Mononuclear cell (primary cell): ENCODE measurements around the gene ORM1. TPM values are rescaled to one million over a fixed set of nuclear protein-coding genes. Genes with fewer than 3 reads are reported as not detected.
"Not testable (repeated sequence)": the region's sequence is repeated elsewhere in the genome, so short reads cannot be mapped to it uniquely, and the experiment has no call there.

Experiments used
- H3K27me3 ChIP-seq: 2 replicates; pipeline ENCODE4 v1.6.0; 2011; ENCODE audit warnings: low read length, control low read depth; ENCODE audit not compliant: insufficient read depth
- H3K4me1 ChIP-seq: 2 replicates; pipeline ENCODE4 v1.5.1; 2011; ENCODE audit warnings: mild to moderate bottlenecking, low read length, control low read depth; ENCODE audit not compliant: insufficient read depth
- H3K4me3 ChIP-seq: 2 replicates; pipeline ENCODE4 v1.5.1; 2011; ENCODE audit warnings: mild to moderate bottlenecking, low read length, moderate library complexity
- H3K9me3 ChIP-seq: 2 replicates; pipeline ENCODE4 v1.5.1; 2011; ENCODE audit warnings: low read depth, mild to moderate bottlenecking, control low read depth, low read length
- total RNA-seq: library from RNA; depleted of rRNA; stranded (reverse); fragments of >200 nt; gene quantifications from one replicate; pipeline ENCODE4 v1.2.3, GENCODE V29; 2012

The ORM1 gene
- total RNA-seq, 1 donor, result not detected

DNA sequence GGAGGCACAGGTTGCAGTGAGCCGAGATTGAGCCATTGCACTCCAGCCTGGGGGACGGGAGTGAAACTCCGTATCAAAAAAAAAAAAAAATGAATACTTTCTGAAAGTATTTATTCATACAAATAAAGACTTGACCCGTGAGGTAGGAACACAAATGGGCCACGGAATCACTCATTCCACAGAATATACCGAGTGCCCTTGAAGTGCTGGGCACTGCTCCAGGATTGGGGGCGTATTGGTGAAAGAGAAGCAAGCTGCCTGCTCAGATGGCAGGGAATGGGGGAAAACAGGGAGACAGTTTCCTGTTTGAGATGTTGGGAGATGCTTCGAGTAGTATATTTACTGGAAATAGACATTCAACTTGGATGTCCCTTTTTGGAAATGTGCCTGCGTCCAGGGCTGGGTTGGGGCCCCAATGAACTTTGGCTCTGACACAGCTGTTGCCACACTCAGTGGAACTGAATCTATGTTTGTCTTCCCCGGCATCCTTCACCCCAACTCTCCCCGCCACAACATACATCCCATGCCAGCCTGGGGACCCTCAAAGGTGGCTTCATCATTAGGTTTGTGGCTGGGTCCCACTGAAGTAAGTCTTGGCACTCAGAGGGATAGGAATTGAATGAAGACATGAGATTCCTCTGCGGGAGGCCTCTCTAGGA, 609 bp upstream of the ORM1 start:
- not testable (repeated sequence) for H3K27me3 ChIP-seq, H3K9me3 ChIP-seq, H3K4me1 ChIP-seq, H3K4me3 ChIP-seq

- not testable (repeated sequence) for H3K9me3 ChIP-seq, H3K27me3 ChIP-seq, H3K4me3 ChIP-seq, H3K4me1 ChIP-seq
These were observed 951 bp downstream of the ORM1 start for GRCh38 chr9:114323849-114324248.

- Histone ChIP-seq H3K4me1 (no peaks in the 10 kb centered on the region), H3K4me3 (no peak overlapping the region), H3K9me3 (no peaks in the 10 kb centered on the region), H3K27me3 (no peaks in the 10 kb centered on the region)
These were observed 1.6 kb downstream of the ORM1 start for GRCh38 chr9:114324492-114324891.

DNA sequence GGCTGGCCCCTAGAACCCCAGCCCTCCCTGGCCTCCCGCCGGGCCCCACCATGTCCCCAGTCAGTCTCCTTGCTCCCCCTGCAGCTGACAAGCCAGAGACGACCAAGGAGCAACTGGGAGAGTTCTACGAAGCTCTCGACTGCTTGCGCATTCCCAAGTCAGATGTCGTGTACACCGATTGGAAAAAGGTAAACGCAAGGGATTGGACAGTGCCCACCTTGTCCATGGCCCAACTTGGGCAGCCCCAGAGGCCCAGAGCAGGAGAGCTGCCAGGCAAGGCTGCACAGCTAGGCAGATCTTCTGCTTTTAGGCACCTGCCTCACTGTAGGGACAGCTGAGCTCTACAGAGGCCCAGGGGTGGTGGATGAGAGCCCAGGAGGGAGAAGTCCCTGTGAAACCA, 2.1 kb downstream of the ORM1 start:
- not testable (repeated sequence) for H3K9me3 ChIP-seq, H3K4me1 ChIP-seq, H3K27me3 ChIP-seq, H3K4me3 ChIP-seq

DNA sequence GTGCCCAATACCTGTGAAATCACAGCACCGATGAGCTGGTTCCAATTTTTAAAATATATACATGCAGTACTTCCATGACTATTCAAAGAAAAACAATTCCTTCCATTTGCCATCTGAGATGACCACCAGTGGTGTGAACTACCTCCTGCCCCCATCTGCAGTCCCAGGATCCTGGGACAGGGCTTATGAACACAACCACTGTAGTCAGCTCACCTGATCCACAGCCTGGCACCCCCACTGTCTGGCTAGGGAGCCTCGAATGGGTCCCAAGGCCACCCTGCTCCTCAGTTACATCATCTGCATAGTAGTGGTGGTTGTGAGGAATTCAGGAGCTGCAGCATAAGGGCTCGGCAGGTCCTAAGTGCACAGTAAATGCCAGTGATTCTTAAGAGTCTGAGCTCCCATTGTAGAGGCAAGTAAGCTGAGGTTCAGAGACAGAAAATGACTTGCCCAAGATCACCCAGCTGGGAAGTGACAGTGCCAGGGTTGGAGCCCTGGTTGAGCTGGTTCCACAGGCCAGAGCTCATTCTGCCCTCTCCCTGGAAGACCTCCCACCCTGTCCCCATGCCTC, 2.9 kb downstream of the ORM1 start:
- not testable (repeated sequence) for H3K9me3 ChIP-seq, H3K27me3 ChIP-seq, H3K4me1 ChIP-seq, H3K4me3 ChIP-seq

DNA sequence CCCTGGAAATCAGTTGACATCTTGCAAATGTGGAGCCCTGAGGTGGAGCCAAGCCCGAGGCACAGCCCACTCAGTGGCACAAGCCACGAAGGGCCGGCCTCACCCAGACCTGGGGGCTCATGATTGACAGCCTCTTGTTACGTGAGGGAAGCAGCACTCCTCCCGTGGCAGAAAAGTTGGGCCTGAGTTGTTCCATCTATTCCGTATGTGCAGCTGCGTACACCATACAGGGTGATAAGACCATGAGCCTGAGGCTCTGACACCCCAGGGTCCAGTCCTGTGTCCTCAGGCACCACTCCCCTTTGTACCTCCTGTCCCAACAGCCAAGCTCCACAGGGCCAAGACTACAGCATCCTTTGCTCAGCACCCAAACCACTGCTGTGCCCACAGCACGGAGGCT, 4.9 kb downstream of the ORM1 start:
- H3K4me3 ChIP-seq, result no peak overlapping the region
- no peaks in the 10 kb centered on the region for H3K9me3 ChIP-seq
- no peaks in the 10 kb centered on the region for H3K27me3 ChIP-seq
- H3K4me1 ChIP-seq, result no peaks in the 10 kb centered on the region

DNA sequence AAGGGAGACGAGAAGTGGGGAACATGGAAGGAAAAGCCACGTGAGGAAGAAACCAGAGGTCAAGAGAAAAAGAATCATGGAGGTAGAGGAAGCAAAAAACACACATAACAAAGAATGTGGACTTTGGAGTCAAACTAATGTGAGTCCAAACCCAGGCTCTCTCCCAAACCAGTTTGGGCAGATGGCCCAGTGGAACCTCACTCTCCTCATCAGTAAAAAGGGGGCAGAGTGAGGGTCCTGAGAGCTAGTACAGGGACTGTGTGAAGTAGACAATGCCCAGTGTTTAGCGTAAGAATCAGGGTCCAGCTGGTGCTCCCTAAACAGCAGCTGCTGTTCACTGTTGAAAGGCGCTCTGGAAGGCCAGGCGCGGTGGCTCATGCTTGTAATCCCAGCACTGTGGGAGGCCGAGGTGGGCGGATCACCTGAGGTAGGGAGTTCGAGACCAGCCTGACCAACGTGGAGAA, 5.5 kb downstream of the ORM1 start:
- not testable (repeated sequence) for H3K4me1 ChIP-seq, H3K4me3 ChIP-seq, H3K9me3 ChIP-seq, H3K27me3 ChIP-seq

DNA sequence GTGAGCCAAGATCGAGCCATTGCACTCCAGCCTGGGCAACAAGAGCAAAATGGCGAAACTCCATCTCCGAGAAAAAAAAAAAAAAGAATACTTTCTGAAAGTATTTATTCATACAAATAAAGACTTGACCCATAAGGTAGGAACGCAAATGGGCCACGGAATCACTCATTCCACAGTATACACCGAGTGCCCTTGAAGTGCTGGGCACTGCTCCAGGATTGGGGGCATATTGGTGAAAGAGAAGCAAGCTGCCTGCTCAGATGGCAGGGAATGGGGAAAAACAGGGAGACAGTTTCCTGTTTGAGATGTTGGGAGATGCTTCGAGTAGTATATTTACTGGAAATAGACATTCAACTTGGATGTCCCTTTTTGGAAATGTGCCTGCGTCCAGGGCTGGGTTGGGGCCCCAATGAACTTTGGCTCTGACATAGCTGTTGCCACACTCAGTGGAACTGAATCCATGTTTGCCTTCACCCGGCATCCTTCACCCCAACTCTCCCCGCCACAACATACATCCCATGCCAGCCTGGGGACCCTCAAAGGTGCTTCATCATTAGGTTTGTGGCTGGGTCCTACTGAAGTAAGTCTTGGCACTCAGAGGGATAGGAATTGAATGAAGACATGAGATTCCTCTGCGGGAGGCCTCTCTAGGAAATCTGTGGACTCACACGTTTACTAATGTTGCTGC, 6.2 kb downstream of the ORM1 start:
- not testable (repeated sequence) for H3K4me3 ChIP-seq, H3K4me1 ChIP-seq, H3K9me3 ChIP-seq, H3K27me3 ChIP-seq

GRCh38 chr9:114329625-114330022, 6.7 kb downstream of the ORM1 start, which contains the start of gene ORM2:
Gene ORM2, plus strand, starts transcription at chr9:114329869. Its CDS starts 36 bp downstream, at chr9:114329905.
- H3K4me3 ChIP-seq, H3K9me3 ChIP-seq, H3K27me3 ChIP-seq, H3K4me1 ChIP-seq: not testable (repeated sequence)

DNA sequence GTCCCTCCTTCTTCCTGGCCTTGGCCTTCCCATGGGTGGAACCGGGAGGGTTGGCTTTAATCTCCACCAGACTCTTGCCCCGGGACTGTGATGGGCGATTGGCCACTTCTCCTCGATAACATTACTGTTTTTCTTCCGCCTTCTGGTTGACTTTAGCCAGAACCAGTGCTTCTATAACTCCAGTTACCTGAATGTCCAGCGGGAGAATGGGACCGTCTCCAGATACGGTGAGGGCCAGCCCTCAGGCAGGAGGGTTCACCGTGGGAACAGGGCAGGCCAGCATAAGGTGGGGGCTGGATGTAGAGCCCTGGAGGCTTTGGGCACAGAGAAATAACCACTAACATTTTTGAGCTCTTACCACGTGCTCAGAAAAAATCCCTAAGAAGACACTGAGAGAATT, 7.7 kb downstream of the ORM1 start:
- H3K27me3 ChIP-seq, result no peaks in the 10 kb centered on the region
- H3K4me3 ChIP-seq, result no peak overlapping the region
- no peaks in the 10 kb centered on the region for H3K4me1 ChIP-seq
- H3K9me3 ChIP-seq, result no peaks in the 10 kb centered on the region

- not testable (repeated sequence) for H3K9me3 ChIP-seq, H3K4me1 ChIP-seq, H3K4me3 ChIP-seq, H3K27me3 ChIP-seq
These were observed 8.6 kb downstream of the ORM1 start for GRCh38 chr9:114331229-114332195.

GRCh38 chr9:114332474-114333040, 9.7 kb downstream of the ORM1 start:
- not testable (repeated sequence) for H3K27me3 ChIP-seq, H3K9me3 ChIP-seq, H3K4me3 ChIP-seq, H3K4me1 ChIP-seq

- H3K4me1 ChIP-seq, H3K27me3 ChIP-seq, H3K9me3 ChIP-seq, H3K4me3 ChIP-seq: not testable (repeated sequence)
These were observed 10.8 kb downstream of the ORM1 start for GRCh38 chr9:114333718-114334117.

DNA sequence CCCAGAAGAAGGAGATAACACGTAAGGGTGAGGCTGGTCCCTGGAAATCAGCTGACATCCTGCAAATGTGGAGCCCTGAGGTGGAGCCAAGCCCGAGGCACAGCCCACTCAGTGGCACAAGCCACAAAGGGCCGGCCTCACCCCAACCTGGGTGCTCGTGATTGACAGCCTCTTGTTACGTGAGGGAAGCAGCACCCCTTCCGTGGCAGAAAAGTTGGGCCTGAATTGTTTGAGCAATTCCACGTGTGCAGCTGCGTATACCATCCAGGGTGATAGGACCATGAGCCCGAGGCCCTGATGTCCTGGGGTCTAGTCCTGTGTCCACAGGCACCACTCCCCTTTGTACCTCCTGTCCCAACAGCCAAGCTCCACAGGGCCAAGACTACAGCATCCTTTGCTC, 11.6 kb downstream of the ORM1 start:
- no peaks in the 10 kb centered on the region for H3K4me1 ChIP-seq
- H3K27me3 ChIP-seq, result no peaks in the 10 kb centered on the region
- H3K4me3 ChIP-seq, result no peak overlapping the region
- no peaks in the 10 kb centered on the region for H3K9me3 ChIP-seq

DNA sequence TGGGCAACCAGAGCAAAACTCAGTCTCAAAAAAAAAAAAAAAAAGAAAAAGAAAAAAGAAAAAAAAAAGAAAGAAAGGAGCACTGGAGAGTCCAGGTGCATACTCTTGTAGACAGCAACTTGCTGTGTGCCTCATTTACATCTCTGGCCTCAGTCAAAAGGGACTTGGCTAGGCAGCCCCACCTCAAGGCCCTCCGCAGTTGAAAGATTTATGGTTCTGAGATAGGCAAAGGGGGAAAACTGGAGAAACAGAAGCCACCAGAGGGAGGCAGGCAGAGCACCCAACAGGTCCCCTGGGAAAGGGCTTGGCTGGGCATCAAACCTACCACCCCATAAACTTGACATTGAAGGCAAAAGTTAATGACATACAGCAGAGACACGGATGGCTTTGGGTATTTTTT, 12.8 kb downstream of the ORM1 start:
- H3K4me3 ChIP-seq, result no peak overlapping the region
- H3K9me3 ChIP-seq, result no peaks in the 10 kb centered on the region
- no peaks in the 10 kb centered on the region for H3K27me3 ChIP-seq
- H3K4me1 ChIP-seq, result peaks cover 10% of the 10 kb centered on the region
